Measurements from ENCODE around the gene GRXCR2. TPM values are rescaled to one million over a fixed set of nuclear protein-coding genes. Genes with fewer than 3 reads are reported as not detected.
"Not testable (repeated sequence)": the region's sequence is repeated elsewhere in the genome, so short reads cannot be mapped to it uniquely, and the experiment has no call there.

Gene GRXCR2
- polyA plus RNA-seq, 3 donors, result not detected

DNA sequence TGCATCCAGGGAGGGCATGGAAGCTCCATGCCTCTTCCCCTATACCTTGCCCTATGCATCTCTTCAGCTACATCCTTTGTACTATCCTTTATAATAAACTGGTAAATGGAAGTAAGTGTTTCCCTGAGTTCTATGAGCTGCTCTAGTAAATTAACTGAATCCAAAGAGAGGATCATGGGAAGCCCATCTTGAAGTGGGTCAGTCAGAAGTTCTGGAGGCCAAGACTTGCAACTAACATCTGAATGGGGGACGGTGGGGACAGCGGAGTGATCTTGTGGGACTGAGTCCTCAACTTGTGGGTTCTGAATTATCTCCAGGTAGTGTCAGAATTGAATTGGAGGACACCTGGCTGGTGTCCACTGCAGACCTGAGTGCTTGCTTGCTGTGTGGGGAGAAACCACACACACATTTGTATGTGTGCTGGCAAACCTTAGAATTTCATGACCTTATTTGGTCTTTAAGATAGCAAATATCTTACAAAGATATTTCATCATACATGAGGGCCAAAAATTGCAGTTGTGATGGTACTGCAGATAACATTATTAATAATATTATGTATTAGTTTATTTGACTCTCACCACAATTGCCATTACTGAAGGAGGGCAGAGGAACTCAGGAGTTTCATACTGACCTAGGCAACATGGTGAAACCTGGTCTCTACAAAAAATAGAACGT lies 32.2 kb downstream of the GRXCR2 start:
- DNase-seq (ENCODE audit: low read depth in 3 of 3, low spot score in 2 of 3), result no peak

DNA sequence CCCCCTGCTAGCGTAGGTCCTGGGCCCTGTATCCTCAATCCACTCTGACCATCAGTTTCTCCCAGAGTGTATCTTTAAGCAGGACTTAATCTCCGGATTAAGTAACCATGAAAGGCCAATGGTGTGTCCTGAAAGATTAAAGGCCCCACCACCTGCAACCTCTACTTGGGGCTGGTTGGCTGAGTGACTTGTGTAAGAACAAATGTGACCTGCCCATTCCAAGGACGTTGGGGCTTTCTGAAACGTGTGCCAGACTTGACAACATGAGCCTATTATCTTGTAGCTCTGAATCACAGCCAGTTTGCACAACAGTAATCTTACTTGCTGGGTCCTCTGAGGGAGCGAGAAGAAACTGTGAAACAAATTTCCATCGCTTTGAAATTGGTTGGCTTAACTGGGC lies 34.5 kb downstream of the GRXCR2 start:
- DNase-seq (ENCODE audit: low read depth in 3 of 3, low spot score in 2 of 3), result no peak

DNA sequence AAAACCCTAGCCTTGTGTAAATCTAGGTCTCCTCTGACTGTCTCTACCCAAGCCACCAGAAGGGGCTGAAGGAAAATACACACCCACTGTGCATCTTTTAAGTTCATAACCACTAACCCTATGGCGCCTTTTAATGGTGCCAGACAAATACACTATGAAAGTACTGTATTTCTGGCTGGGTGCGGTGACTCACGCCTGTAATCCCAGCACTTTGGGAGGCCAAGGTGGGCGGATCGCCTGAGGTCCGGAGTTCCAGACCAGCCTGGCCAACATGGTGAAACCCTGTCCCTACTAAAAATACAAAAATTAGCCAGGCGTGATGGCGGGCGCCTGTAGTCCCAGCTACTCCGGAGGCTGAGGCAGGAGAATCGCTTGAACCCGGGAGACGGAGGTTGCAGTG lies 36.6 kb downstream of the GRXCR2 start:
- not testable (repeated sequence) for DNase-seq (ENCODE audit: low read depth in 3 of 3, low spot score in 2 of 3)

DNA sequence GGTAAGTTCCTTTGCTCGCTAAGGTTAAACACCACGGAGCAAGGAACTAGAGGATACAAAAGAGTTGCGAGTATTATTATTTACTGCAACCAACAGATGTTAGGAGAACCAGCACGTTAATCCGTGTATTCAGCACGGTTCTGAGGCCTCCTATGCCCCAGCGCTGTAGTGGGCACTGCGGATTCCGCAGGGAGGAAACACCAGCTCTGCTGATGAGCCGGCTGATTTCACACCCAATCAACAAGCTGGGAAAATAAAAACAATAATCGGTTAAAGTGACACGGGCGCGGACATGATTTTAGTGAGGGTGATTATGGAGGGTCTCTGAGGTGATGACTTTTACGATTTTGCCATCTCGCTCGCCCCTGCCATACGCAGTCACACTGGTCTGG lies 37.0 kb downstream of the GRXCR2 start:
- no peak for DNase-seq (ENCODE audit: low read depth in 3 of 3, low spot score in 2 of 3)

DNA sequence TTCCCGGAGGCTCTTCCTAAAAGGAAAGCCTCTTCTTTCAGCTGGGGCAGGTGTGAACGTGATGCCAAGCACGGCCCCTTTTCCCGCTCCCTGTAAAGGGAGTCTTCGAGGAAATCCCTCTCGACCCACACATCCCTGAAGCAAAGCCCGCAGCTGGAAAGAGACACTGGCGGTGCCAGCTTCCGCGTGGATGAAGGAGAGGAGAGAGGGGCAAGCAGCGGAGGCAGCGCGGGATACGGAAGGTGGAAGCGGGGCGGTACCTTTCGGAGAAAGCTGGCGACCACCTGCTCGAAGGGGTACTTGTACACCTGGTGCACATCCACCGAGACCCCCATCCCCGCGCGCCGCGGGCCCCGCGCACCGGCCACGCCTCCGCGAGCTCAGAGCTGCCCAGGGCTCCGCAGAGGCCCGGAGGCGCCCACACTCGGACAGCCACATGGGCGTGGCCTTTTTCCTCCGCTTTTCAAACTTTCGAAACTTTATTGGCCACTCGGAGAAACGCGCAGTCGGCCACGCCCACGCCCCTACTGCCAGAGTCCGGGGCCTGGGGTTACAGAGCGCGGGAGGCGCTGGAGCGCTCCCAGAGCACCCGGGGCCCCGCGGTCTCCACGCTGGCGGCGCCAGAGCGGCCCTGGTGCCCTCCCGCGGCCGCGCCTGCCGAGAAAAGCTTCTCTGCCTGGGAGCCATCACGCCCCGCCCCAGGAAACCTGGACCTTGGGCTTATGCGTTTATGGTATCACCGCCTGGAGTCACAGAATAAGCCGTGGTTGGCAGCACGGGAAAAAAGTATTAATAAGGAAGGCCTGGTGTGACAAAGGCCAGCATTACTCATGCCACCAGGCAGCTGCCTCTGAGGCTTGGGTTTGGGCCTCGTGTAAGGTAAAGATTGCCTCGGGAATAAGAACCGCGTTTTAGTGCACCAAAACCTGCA lies 37.6 kb downstream of the GRXCR2 start, which contains the start of gene PRELID2:
Gene PRELID2, minus strand, starts transcription at position 426 of the 931 bp plus-strand sequence. Its CDS starts 91 bp downstream, at position 335.
- peak; percentile 71 to 84 (median 78) for DNase-seq (ENCODE audit: low read depth in 3 of 3, low spot score in 2 of 3)

DNA sequence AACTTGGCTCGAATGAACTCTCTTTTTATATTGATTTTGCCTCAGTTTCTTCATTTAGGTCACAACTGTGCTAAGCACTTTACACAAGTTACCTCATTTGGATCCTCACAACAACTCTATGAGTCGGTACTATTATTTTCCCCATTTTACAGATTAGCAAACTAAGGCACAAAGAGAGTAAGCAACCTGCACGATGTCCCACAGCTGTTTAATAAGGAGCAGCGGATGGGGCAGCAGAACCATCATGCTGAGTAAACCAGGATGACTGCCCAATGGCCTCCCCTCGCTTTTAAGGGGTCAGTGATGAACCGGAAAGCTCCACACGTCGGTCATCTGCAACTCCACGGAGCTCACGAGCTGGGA lies 38.3 kb downstream of the GRXCR2 start:
- no peak for DNase-seq (ENCODE audit: low read depth in 3 of 3, low spot score in 2 of 3)

DNA sequence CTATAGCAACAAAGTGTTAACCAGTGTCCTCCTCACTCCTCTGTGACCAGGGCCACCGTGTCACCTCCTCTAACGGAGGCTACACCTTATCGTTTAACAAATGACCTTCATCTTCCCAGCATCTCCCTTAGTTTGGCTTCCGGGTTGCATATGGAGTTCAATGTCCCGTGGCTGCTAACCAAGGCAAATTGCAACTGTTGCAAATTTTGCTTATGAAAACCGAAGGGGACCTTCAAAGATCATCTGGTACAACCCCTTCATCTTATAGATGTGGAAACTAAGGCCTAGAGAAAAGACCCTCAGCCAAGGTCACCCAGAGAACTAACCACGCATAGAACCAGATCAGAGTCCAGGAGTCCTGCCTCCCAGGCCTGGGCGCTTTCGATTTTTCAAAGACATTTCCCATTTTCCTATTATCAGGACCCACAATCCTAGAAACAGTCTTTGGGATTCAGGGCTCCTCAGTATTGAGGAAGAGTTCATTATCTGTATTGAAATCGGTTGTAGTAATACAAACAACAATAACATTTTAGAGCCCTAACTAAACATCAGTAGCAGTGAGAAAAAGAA lies 39.1 kb downstream of the GRXCR2 start:
- no peak for DNase-seq (ENCODE audit: low read depth in 3 of 3, low spot score in 2 of 3)

DNA sequence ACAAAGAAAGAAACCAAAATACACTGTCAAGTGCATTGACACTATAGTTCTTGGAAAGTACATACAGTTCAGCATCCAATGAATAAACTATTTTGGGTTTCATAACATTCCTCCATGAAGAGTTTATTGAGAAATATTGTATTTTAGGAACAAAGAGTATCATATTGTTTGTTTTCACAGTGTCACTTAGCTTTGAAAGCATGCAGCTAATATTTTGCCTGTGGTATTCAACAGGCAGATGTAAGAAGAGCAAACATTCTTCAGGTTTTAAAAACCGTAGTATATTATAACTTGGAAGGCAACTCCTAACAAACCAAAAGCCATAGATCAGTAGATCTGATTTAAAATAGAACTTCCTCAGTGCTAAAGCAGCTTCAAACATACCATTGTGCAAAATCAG lies 42.2 kb downstream of the GRXCR2 start:
- DNase-seq (ENCODE audit: low read depth in 3 of 3, low spot score in 2 of 3), result no peak

DNA sequence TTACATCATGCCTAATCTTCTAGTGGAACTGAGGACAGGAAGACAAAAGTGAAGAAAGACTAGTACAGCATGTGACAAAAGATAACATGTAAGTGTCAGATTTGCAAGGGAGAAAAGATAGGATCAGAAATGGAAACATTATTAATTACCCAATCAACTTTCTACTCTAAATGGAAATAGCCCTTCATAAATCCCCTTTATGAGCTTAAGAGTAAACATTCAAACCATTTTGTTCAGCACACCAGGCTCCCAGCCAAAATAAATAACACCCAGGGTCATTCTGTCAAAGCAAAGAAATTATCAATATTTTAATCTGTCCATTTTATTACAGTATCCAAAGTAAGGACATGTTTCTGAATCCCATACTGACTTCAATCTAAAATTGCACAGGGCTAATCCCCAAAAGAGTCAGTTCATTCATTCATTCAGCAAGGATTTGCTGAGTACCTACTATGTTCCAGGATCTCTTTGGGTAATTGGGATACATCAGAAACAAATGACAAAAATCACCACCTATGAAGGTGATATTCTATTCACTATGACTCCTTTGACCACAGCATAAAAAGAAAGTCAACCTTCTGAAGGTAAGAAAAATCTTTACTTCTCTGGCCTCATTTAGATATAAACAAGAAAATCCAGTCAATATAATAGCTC lies 43.0 kb downstream of the GRXCR2 start:
- DNase-seq (ENCODE audit: low read depth in 3 of 3, low spot score in 2 of 3), result peak in 1 of 3 donors; percentile 24

DNA sequence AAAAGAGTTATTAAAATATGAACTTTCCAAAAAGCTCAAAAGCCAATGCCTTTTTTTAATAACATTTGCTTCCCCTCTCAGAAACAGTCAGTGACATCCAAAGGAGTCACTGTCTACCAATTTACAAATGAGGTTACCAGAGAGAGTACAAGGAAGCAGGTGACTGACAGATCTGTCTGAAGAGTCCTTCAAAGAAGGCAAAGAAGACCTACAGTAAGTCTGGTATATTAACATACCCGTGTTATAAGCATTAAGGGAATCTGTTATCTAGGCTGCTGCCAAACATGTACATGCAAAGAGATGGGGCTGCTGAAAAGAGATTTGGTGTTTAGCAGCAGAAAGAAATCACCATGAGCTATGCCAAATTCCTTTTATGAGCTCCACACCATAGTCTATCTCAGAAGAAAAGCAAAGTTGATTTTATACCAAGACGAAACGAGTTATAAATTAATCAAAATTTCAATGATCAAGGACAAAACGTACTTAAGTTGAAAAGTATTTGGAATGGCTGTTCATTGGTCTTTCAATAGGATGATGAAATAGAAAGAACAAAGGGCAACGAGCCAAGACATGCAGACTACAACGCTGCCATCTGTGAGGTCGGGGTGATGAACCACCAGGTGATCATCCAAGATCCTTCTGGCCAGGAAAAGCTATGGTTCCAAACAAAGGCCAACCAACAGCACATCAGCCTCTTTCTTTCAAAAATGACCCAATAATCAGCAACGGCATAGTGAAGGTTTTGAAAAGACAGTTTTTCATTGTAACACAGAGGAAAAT lies 45.7 kb downstream of the GRXCR2 start:
- DNase-seq (ENCODE audit: low read depth in 3 of 3, low spot score in 2 of 3), result no peak

DNA sequence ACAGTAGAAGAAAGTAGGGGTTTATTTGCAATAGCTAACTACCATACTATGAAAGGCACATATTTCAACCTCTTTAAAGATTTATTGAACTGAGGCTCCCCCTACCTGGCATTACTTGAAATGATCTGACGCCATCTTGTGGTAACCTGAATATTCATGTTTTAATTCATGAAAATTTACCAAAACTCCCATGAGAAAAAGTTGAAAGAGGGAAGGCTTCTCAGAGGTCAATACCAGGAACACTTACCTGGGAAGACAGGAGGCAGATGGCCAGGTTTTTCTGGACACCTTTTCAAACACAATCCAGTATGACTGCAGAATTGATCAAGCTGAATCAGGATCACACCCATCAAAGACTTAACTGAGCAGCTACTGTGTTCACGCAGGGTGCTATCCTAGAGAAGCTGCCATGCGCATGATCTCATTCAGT lies 47.0 kb downstream of the GRXCR2 start:
- DNase-seq (ENCODE audit: low read depth in 3 of 3, low spot score in 2 of 3), result peak in 1 of 3 donors; percentile 23

DNA sequence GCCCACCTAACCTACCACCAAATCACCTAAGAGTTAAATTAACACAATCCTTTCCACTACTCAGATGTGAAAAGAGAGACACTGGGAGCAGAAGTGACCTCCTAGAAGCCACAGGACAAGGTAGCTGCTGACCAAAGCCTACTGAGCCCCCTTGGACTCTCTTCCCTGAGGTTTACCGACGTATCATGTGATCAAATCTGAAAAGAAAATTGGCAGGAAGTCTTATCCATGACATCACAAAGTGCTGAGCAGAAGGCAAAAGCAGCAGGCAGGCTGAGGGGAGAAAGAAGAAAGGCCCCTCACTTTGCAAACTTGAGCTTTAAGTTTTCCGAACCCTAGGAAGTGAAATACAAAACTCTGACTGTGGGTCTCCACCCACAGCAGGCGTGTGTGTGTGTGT lies 48.8 kb downstream of the GRXCR2 start:
- no peak for DNase-seq (ENCODE audit: low read depth in 3 of 3, low spot score in 2 of 3)

DNA sequence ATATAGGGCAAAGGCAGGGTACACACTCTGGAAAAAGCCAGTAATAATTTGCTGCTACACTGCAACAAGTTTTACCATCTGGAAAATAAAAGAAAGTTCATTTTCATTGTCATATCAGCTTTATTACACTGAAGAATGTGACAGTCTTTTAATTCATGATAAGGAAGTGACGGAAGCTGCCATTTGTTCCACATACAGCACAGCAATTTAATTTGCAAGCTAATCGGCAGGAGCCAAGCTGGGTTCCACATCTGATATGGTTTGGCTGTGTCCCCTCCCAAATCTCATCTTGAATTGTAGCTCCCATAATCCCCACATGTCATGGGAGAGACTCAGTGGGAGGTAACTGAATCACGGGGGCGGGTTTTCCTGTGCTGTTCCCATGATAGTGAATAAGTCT lies 54.2 kb downstream of the GRXCR2 start:
- DNase-seq (ENCODE audit: low read depth in 3 of 3, low spot score in 2 of 3), result no peak

DNA sequence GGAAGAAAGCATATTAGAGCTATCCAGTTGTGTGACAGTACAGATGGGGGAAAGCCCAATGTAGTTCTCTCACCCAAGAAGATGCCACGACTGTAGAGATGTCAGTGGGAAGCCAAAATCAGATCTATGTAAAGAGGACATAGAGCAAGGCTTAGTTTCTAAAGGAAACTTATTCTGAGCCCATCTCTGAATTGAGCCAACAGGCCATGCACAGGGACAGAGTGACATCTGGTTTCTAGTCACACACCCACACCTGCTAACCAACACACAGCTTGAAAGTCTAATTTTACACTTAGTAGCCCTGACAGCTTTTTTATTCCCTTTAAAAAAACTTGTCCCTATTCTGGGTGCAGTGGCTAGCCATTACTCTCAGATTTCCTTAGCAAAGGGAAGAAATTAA lies 59.9 kb downstream of the GRXCR2 start:
- no peak for DNase-seq (ENCODE audit: low read depth in 3 of 3, low spot score in 2 of 3)

DNA sequence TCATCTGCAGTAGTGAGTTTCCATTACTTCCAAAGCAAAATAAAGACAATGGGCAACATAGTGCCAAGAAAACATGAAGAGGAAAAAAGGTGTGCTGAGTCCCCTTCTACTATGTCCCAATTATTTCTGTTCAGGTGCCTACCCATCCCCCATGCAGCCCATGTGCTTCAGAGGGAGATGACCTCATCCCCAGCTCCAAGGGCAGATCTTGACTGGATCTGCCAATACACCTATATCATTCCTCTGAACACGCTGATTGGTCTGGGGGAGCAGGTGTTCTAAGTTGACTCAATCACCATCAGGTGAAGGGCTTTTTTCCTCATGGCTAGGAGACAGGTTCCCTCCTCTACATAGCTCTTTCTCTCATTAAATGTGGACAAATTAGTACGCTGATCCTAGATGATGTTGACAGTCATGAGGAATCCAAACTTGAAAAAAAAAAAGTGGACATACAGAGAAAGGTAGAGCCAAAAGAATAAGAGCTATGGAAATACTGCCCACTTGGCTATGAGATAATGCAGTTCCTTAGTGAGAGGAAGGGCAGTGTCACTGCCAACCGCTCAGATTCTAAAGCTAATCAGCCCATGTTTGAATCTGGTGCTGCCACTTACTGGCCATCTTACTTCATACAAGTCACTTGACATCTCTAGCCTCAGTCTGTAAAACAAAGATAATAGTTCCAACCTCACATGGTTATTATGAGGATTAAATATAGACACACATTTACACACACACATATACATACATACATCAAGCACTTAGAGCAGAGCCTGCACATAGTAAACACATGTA lies 60.8 kb downstream of the GRXCR2 start:
- no peak for DNase-seq (ENCODE audit: low read depth in 3 of 3, low spot score in 2 of 3)

Measured in right renal cortex interstitium (tissue), 3 donors.